Measurements from ENCODE around the gene FAM83G.

FAM83G gene

DNA sequence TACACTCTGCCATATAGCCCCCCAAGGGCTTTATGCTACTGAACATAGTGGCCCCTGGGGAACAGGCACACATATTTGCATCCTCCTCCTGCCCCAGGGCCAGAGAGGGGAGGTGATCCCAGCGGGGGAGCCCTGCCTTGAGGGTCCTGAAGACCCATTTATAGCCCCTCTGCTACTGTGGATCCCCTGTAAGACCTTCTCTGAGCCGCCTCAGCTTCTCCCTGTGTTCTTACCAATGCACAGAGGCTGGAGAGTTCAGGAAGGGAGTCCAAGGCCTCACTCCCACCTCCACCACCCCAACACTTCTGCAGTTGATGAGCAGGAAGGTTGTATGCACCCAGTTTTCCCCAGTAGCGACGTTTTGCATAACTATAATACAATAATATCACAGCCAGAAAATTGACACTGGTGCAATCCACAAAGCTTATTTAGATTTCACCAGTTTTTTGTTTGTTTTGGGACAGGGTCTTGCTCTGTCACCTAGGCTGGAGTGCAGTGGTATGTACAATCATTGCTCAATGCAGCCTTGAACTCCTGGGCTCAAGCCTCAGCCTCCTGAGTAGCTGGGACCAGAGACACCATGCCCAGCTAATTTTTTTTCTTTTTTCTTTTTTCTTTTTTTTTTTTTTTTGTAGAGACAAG lies 1.3 kb upstream of the FAM83G start:
- no peak for DNase-seq (ENCODE audit: low read depth)

DNA sequence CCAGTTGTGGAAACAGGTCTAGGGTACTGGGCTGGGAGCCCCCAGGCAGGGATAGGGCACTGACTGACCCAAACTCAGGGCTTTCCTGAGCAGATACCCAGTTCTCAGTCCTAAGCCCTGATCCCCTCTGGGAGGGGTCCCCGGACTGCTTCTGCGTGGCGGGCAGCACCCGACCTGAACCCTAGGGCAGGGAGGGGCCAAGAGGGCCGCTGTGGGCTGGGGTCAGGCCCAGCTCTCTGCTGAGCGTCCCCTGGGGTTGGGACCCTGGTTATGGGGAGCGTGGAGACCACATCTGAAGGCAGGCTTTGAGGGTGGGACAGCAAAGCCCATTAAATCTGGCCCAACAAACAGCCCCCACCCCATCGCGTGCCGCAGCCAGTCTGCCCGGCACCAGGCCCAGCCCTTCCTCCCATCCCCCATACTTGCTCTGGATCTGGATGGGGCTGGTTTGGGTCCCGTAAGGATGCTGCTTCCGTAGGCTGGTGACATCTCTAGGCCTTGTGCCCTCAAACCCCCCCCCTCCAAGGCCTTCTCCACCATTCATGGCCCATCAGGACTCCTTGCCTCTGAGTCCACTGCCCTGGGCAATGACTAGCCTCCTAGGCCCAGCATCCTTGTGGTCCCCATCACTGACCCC lies 691 bp upstream of the FAM83G start:
- DNase-seq (ENCODE audit: low read depth): no peak

GRCh38 chr17:19003543-19004420 lies 782 bp downstream of the FAM83G start:
- no peak for DNase-seq (ENCODE audit: low read depth)

DNA sequence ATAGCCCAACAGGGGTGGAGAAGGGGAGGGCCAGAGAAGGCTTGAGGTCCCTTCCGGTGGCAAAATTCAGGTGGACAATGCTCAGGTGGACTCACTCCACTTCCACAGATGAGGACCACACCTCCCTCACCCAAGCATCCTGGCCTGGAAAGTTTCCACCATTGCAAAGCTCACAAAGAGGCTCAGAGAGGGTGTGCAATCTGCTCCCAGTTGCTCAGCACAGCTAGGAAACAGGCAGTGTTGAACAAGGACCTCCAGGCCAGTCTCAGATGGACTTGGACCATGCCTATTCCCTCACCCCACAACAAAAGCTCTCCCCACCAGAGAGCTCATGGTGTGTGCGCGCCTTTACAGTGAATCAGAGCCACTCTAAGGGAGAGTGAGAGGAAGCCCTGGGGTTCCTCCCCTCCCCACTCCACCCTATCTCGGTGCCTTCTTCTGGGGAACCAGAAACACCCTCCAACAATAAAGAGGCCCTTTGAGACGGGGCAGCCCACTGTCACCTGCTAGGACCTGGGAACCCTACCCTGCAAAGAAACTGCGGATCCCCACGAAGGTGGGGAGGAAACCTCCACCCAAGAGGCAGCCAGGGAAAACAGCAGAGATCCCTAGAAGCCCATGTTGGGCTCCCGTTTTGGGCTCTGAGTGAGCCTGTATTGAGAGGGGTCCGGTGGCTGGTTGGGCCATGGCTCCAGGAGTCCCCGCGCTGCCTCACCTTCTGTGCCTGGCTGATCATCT lies 1.6 kb downstream of the FAM83G start:
- no peak for DNase-seq (ENCODE audit: low read depth)

DNA sequence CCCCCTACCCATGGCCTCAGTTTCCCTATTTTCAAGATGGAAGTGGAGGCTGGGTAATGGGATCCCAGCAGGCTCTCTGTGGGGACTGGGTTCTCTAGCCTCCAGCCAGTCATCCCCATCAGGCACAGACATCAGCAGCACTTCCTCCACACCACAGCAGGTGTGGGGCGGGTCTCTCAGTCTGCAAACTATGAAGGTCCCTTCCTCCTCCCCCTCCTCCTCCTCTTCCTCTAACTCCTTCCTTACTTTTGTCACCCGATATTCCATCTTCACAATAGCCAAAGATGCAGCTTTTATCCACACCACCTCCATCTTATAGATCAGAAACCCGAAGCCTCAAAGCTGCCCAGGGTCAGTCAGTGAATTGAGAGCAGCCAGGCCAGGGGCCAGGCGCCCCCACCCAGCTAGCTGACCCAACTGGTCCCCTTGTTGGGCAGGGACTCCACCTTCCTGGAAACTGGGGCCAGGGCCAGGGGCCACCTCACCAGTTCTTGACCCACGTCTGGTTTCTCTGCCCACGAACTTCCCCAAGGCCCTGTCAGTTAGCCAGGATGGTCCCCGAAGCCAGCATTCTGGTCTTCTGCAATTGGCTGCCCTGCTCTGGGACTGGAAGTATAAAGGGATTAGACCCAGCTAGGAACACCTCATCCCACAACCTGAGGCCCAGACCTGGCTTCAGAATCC lies 2.5 kb downstream of the FAM83G start:
- DNase-seq (ENCODE audit: low read depth): no peak

- DNase-seq (ENCODE audit: low read depth): no peak
Measured at GRCh38 chr17:19000531-19001325, 3.8 kb downstream of the FAM83G start.

DNA sequence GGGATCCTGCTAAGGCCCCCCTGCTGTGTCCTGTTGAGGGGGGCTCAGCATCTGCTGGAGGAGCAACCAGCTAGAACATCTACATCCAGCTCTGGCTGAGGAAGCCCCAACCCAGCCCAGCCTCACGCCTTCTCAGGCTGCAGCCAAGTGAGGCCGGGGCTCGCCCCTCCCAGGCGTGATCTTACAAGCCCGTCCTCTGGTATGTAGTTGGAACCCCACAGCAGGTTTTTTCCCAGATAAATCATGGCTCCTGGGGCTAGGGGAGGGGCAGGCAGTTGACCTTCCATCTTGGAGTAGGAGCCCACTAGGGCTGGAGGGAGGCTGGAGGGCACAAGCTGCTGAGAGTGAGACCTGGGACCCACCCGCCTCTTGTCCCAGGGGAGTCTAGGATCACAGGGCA lies 4.7 kb downstream of the FAM83G start:
- no peak for DNase-seq (ENCODE audit: low read depth)

DNA sequence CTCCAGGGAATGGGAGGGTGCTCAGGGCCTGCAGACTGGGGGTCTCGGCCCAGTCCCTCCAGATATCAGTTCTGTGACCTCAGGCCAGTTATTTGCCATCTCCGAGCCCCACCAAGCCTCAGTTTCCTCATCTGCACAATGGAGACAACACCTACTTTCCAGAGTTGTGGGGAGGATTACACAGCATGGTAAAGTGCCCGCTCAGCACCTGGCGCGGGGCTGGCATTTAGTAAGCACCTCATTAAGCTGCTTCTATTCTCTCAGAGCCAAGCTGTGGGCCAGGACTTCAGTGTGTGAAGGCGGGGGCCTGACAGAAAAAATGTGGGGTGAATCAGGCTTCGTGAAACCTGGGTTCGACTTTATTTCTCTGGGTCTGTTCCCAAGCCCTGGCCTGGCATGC lies 5.2 kb downstream of the FAM83G start:
- DNase-seq (ENCODE audit: low read depth): no peak

DNA sequence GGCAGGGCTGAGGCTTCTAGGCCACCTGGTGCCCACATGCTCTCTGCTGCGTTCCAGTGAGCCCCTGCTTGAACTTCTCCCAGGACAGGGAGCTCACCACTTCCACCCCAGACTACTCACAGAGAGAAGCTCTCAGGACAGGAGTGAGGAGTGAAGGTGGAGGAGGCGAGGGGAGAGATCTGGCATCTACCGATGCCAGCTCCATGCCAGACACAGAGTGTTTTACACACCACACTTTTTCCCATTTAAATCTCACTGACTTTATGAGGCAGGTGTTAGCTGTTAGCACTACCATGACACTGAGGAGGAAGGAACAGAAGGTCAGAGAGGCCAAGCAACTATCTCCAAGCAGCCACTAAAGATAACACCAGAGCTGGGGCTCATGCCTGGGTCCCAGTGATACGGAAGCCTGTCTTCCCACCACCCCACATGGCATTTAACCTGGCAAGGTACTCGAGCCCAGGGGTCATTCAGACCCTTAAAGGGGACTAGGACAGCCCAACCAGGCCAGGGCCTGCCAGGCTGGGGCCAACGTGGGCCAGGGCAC lies 6.8 kb downstream of the FAM83G start:
- DNase-seq (ENCODE audit: low read depth): no peak

GRCh38 chr17:18996458-18996857 lies 8.1 kb downstream of the FAM83G start:
- DNase-seq (ENCODE audit: low read depth): no peak

- DNase-seq (ENCODE audit: low read depth): no peak
Measured at GRCh38 chr17:18995220-18995619, 9.3 kb downstream of the FAM83G start.

DNA sequence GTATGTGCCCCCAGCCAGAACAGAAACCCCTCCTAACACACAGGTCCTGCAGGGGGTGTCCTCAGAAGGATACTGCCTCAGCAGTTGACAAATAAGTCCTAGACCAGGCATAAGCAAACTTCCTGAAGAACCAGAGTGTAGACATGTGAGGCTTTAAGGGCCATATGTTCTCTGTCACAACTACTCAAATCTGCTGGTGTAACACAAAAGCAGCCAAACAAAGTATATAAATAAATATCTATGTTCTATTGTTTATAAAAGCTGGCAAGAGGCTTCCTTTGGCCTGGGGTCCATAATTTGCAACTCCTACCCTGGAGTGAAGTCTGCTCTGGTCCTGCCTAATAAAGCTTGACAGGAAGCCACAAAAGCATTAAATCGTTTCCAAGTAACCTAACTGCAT lies 9.9 kb downstream of the FAM83G start:
- DNase-seq (ENCODE audit: low read depth): no peak

DNA sequence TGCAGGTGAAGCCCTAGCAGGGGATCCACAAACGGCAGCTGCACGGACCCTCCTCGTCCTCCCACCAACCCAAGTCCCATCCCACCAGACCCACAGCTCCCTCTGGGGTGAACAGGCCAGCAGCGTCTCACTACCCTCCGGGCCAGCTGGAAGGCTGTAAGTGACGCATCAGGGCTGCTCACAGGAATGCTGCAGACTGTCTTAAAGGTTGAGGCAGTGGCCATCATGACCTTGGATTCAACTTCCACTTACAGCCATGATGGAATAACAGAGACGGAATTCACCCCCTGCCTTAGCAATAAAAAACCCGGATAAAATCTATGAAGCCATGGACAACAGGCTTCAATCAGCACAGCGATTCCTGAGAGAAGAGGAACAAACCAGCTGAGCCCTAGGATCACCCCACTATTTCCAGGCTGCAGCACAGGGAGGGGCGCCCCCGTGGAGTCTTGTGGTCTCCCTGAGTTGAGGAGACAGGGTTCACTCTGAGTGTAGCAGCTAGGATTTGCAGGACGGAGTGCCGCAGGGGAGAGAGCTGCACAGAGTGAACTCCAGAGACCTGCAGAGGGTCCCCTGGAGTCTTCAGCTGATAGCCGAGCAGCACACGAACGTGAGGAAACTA lies 10.5 kb downstream of the FAM83G start:
- DNase-seq (ENCODE audit: low read depth): no peak

DNA sequence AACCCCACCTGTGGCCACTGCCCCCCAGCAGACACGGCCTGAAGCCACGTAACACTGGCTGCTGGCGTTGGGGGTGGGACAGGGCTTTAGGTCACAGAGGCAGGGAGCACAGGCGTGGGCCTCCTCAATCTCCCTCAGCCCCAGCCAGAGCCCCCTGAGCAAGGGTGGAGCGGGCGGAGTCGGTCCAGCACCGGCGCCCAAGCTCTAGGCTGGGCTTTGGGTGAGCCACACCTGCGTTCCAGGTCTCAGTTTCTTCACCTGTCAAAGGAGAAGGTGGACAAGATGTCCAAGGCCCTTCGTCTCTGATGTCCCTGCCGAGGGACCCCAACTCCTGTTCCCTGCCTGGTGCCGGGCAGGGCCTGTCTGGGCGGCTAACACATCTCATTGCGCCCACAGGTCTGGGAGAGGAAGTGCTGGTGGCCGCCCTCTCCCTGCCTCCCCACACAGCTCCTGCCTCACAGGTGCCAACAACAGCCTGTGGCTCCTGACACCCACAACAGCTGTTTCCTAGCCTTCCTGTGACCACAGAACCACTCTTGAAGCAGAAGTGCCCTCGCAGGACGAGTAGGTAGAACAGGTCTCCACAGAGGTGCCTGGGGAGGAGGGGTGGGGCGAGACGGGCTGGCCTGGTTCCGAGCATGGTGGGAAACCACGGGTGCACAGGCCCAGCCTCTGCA lies 12.0 kb downstream of the FAM83G start:
- no peak for DNase-seq (ENCODE audit: low read depth)

DNA sequence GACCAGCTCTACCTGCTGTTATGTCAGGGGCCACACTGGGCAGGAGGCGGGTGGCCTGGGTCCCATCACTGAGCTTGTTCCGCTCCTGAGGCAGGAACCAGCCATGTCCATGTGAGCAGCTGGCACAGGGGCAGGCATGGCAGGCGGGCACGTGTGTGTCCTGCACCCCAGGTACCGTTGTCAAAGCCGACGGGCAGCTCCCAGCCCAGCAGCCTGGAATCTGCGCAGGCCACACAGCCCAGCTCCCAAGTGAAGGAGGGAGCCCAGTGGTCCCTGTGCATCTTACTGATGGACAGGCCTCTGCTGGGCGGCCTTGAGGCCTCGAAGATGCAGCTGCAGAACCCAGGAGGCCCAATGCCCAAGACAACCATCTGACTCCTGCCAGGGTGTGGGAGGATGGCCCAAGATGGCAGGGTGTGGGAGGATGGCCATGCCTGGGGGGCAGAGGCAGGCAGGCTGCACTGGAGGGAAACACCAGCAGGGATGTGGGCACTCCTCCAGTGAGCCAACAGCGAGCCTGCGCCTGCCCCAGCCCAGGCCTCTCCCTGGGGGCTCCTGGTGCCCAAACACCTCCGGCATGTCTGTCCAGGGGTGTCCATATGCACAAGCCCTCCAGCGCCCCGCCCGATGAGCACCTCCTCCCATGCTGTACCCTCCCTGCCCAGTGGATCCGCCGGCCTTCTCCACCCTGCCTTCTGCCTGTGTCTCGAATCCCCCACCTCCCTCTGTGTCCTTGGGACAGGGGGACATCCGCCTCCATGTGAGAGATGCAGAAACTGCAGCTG lies 12.8 kb downstream of the FAM83G start:
- no peak for DNase-seq (ENCODE audit: low read depth)

DNA sequence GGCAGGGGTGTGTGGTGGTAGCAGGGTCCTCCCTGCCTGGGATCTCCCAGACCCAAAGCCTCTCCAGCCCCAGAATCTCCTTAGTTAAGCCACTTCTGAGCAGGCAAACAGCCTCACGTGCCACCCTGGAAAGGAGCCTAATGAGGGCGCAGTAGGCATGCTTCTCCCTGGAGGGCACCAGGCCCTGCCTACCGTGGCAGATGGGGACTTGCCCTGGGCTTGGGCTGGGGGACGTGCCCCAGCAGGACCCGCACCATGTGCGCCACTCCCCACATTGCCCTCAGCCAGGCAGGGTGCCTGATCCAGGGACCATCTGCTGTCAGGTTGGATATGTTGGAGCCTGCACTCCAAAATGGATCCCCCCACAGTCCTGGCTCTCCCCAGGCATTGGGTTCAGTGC lies 14.2 kb downstream of the FAM83G start:
- no peak for DNase-seq (ENCODE audit: low read depth)

GRCh38 chr17:18988546-18989173 lies 15.9 kb downstream of the FAM83G start:
- no peak for DNase-seq (ENCODE audit: low read depth)

GRCh38 chr17:18987862-18988545 lies 16.6 kb downstream of the FAM83G start:
- DNase-seq (ENCODE audit: low read depth): no peak
